Endothelial cell (in vitro differentiated cells): ENCODE measurements around the gene EDRF1. TPM values are rescaled to one million over a fixed set of nuclear protein-coding genes. Genes with fewer than 3 reads are reported as not detected.

Source experiments
- DNase-seq: peaks from one replicate; pipeline ENCODE4 v3.0.0; 2021; ENCODE audit warnings: low spot score
- H3K27ac Mint-ChIP-seq: one replicate; pipeline ENCODE4 v1.8.0; 2021; ENCODE audit warnings: mixed read lengths, inconsistent platforms; ENCODE audit not compliant: unreplicated experiment
- H3K27me3 Mint-ChIP-seq: one replicate; pipeline ENCODE4 v1.8.0; 2021; ENCODE audit warnings: mild to moderate bottlenecking, moderate library complexity, mixed read lengths, inconsistent platforms; ENCODE audit not compliant: unreplicated experiment
- H3K36me3 Mint-ChIP-seq: one replicate; pipeline ENCODE4 v1.8.0; 2021; ENCODE audit warnings: mild to moderate bottlenecking, low read depth, mixed read lengths, inconsistent platforms; ENCODE audit not compliant: unreplicated experiment
- H3K4me1 Mint-ChIP-seq: one replicate; pipeline ENCODE4 v1.8.0; 2021; ENCODE audit warnings: mild to moderate bottlenecking, mixed read lengths, inconsistent platforms; ENCODE audit not compliant: unreplicated experiment
- H3K4me3 Mint-ChIP-seq: one replicate; pipeline ENCODE4 v1.8.0; 2021; ENCODE audit warnings: mild to moderate bottlenecking, mixed read lengths, inconsistent platforms; ENCODE audit not compliant: unreplicated experiment
- H3K9me3 Mint-ChIP-seq: one replicate; pipeline ENCODE4 v1.8.0; 2021; ENCODE audit warnings: mixed read lengths, inconsistent platforms; ENCODE audit not compliant: unreplicated experiment
- CTCF ChIP-seq: fragments of 200-600 bp; sonication (generic); IDR thresholded peaks from one replicate; pipeline ENCODE4 v1.5.0; 2021; ENCODE audit warnings: antibody characterized with exemption; ENCODE audit not compliant: unreplicated experiment
- total RNA-seq: library from RNA; stranded (reverse); fragmentation: NEBNext Ultra II Directional; extraction: Animal tissue kit (Norgen Biotek cat#: 25700); gene quantifications from one replicate; pipeline ENCODE4 v1.2.1, GENCODE V29; 2021; ENCODE audit not compliant: unreplicated experiment

The EDRF1 gene
- total RNA-seq, 1 donor from 2014 or later: 29.2 TPM

GRCh38 chr10:125779403-125780327, 60.2 kb downstream of the EDRF1 start:
- Mint-ChIP-seq H3K27ac (no peak overlapping the region), H3K36me3 (peaks cover 11% of the 10 kb centered on the region), H3K27me3 (peaks cover 2% of the 10 kb centered on the region), H3K4me1 (no peaks in the 10 kb centered on the region), H3K4me3 (no peak overlapping the region), H3K9me3 (no peaks in the 10 kb centered on the region)
- no peak for DNase-seq
- no peak for TF ChIP-seq CTCF

GRCh38 chr10:125781374-125781773, 61.9 kb downstream of the EDRF1 start:
- H3K4me1 Mint-ChIP-seq: no peaks in the 10 kb centered on the region
- no peak overlapping the region for H3K4me3 Mint-ChIP-seq
- no peak for TF ChIP-seq CTCF
- H3K27me3 Mint-ChIP-seq: peaks cover 2% of the 10 kb centered on the region
- no peak overlapping the region for H3K27ac Mint-ChIP-seq
- no peaks in the 10 kb centered on the region for H3K9me3 Mint-ChIP-seq
- no peak for DNase-seq
- H3K36me3 Mint-ChIP-seq: peaks cover 11% of the 10 kb centered on the region

- Mint-ChIP-seq H3K4me1 (no peaks in the 10 kb centered on the region), H3K4me3 (no peak overlapping the region), H3K9me3 (no peaks in the 10 kb centered on the region), H3K36me3 (peaks cover 11% of the 10 kb centered on the region), H3K27me3 (peaks cover 2% of the 10 kb centered on the region), H3K27ac (no peak overlapping the region)
- TF ChIP-seq CTCF: no peak
- DNase-seq: no peak
Observed at GRCh38 chr10:125782054-125782453, 62.5 kb downstream of the EDRF1 start.

- no peak for DNase-seq
Observed at GRCh38 chr10:125782616-125783015, 63.1 kb downstream of the EDRF1 start.

More at GRCh38 chr10:125782616-125783015, 63.1 kb downstream of the EDRF1 start:
- TF ChIP-seq CTCF: no peak
- H3K4me1 Mint-ChIP-seq: peaks cover 2% of the 10 kb centered on the region
- no peak overlapping the region for H3K27ac Mint-ChIP-seq
- H3K27me3 Mint-ChIP-seq: peaks cover 2% of the 10 kb centered on the region
- peaks cover 11% of the 10 kb centered on the region for H3K36me3 Mint-ChIP-seq
- no peaks in the 10 kb centered on the region for H3K9me3 Mint-ChIP-seq
- no peak overlapping the region for H3K4me3 Mint-ChIP-seq
